ENCODE data around the gene PRDM16.

GRCh38 chr1:3022511-3022973 lies 46.5 kb upstream of the PRDM16 start:
- TF ChIP-seq ZNF274 (IDR thresholded peaks at IDR 0.05; ENCODE audit: low read depth, low read length) = no peak
- TF ChIP-seq SUZ12 (IDR thresholded peaks at IDR 0.05; ENCODE audit: extremely low read depth, insufficient read depth, insufficient read length) = no peak
- TF ChIP-seq YY1 (IDR thresholded peaks at IDR 0.05; ENCODE audit: insufficient read depth, insufficient read length) = no peak
